Fibroblast of lung (primary cell): ENCODE data around the gene TIMM13. TPM values are rescaled to one million over a fixed set of nuclear protein-coding genes. Genes with fewer than 3 reads are reported as not detected.

Source experiments
- DNase-seq, 2 donors: peaks; one replicate each; pipeline versions ENCODE4 v3.0.0 to v3.0.0-alpha.2; 2010; ENCODE audit warnings: low read depth in 2 of 2
- H2AFZ ChIP-seq: 2 replicates; pipeline ENCODE4 v1.5.1; 2012; ENCODE audit warnings: low read length, control low read depth, inconsistent platforms
- H3K27ac ChIP-seq: 2 replicates; pipeline ENCODE4 v1.5.1; 2011; ENCODE audit warnings: low read length, control low read depth; ENCODE audit not compliant: insufficient read depth
- H3K27me3 ChIP-seq: 2 replicates; pipeline ENCODE4 v1.5.1; 2011; ENCODE audit warnings: mild to moderate bottlenecking, low read length; ENCODE audit not compliant: control insufficient read depth, insufficient read depth
- H3K36me3 ChIP-seq: 2 replicates; pipeline ENCODE4 v1.5.1; 2011; ENCODE audit warnings: low read length; ENCODE audit not compliant: control insufficient read depth, insufficient read depth
- H3K4me1 ChIP-seq: 2 replicates; pipeline ENCODE4 v1.5.1; 2011; ENCODE audit warnings: low read length; ENCODE audit not compliant: control insufficient read depth, insufficient read depth; ENCODE audit errors: extremely low read depth
- H3K4me2 ChIP-seq: 2 replicates; pipeline ENCODE4 v1.5.1; 2011; ENCODE audit warnings: low read length, control low read depth; ENCODE audit not compliant: insufficient read depth; ENCODE audit errors: extremely low read depth
- H3K4me3 ChIP-seq, 4 experiments: fragments of 200-600 bp in 1 of 4; sonication (generic) in 1 of 4; replicated peaks in 1 of 4; 2 replicates each; pipeline ENCODE4 v1.5.1; 2011 to 2016; ENCODE audit warnings: low read length in 4 of 4, low read depth in 3 of 4, mild to moderate bottlenecking in 3 of 4, control low read depth in 2 of 4, inconsistent platforms in 1 of 4, mixed read lengths in 1 of 4; ENCODE audit not compliant: insufficient read depth in 1 of 4; ENCODE audit errors: control extremely low read depth in 1 of 4
- H3K79me2 ChIP-seq: 2 replicates; pipeline ENCODE4 v1.5.1; 2012; ENCODE audit warnings: mild to moderate bottlenecking, low read length, inconsistent platforms; ENCODE audit not compliant: control insufficient read depth, insufficient read depth
- H3K9ac ChIP-seq: 2 replicates; pipeline ENCODE4 v1.5.1; 2011; ENCODE audit warnings: mild to moderate bottlenecking, low read length, control low read depth; ENCODE audit not compliant: insufficient read depth
- H3K9me3 ChIP-seq: 2 replicates; pipeline ENCODE4 v1.5.1; 2012; ENCODE audit warnings: low read depth, low read length; ENCODE audit not compliant: control insufficient read depth, insufficient read depth
- H4K20me1 ChIP-seq: 2 replicates; pipeline ENCODE4 v1.5.1; 2011; ENCODE audit warnings: low read length; ENCODE audit not compliant: control insufficient read depth, insufficient read depth; ENCODE audit errors: extremely low read depth
- EZH2 ChIP-seq: IDR thresholded peaks from 2 replicates; pipeline ENCODE4 v1.5.1; 2012; ENCODE audit warnings: low read length, control low read depth, mild to moderate bottlenecking; ENCODE audit errors: missing control alignments
- polyA plus RNA-seq, 2 donors: library from polyadenylated mRNA; depleted of rRNA in 1 of 2; stranded (reverse) in 1 of 2; unstranded in 1 of 2; fragments of >200 nt; gene quantifications; 2 replicates each; pipeline ENCODE4 v1.2.1, GENCODE V29; 2011 to 2012; ENCODE audit warnings: missing spikeins in 1 of 2
- total RNA-seq: library from RNA; depleted of rRNA; stranded (reverse); fragments of >200 nt; gene quantifications from 2 replicates; pipeline ENCODE4 v1.2.1, GENCODE V29; 2014
- TF ChIP-seq, protein P1 (sequence below), 2 donors: IDR thresholded peaks in 1 of 2; conservative IDR thresholded peaks in 1 of 2; 1 replicate in 1 of 2; 2 replicates in 1 of 2; pipeline ENCODE4 v1.5.1; 2011 to 2012; ENCODE audit warnings: low read length in 2 of 2, control low read depth in 1 of 2, inconsistent platforms in 1 of 2, low read depth in 1 of 2, mild to moderate bottlenecking in 1 of 2

TIMM13 gene
- total and polyA plus RNA-seq, 2 donors (not counting 1 experiment from before 2014, with no cell fraction given) = 14.1 to 27.6 TPM

DNA sequence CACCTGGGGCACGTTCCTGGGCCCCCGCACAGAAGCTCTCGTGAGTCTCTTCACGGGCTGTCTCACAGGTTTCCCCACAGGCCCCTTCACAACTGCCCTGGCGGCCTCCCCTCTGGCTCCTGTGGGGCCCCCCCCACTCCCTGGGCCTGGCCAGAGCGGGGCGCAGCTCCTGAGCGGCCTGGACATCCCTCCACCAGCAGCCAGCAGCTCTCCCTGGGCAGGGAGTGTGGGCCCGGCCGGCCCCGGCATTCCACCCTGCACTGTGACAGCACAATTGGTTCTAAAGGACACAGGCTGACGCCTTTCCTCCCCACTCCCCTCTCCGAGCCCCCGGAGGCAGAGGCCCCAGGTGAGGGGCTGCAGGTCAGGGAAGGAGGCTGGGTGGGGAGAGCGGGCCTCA, 9.5 kb upstream of the TIMM13 start:
- H3K4me1 ChIP-seq = no peaks in the 10 kb centered on the region
- H3K27me3 ChIP-seq = no peaks in the 10 kb centered on the region
- H2AFZ ChIP-seq = no peak overlapping the region
- no peak overlapping the region for H3K9ac ChIP-seq
- no peak for DNase-seq
- no peak for TF ChIP-seq EZH2
- TF ChIP-seq, protein P1, sequence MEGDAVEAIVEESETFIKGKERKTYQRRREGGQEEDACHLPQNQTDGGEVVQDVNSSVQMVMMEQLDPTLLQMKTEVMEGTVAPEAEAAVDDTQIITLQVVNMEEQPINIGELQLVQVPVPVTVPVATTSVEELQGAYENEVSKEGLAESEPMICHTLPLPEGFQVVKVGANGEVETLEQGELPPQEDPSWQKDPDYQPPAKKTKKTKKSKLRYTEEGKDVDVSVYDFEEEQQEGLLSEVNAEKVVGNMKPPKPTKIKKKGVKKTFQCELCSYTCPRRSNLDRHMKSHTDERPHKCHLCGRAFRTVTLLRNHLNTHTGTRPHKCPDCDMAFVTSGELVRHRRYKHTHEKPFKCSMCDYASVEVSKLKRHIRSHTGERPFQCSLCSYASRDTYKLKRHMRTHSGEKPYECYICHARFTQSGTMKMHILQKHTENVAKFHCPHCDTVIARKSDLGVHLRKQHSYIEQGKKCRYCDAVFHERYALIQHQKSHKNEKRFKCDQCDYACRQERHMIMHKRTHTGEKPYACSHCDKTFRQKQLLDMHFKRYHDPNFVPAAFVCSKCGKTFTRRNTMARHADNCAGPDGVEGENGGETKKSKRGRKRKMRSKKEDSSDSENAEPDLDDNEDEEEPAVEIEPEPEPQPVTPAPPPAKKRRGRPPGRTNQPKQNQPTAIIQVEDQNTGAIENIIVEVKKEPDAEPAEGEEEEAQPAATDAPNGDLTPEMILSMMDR (conservative IDR thresholded peaks at IDR 0.05 in 1 of 2, IDR thresholded peaks at IDR 0.05 in 1 of 2; ENCODE audit: low read depth in 1 of 2, low read length in 2 of 2) = no peak
- no peaks in the 10 kb centered on the region for H4K20me1 ChIP-seq
- H3K9me3 ChIP-seq = no peaks in the 10 kb centered on the region
- no peak overlapping the region for H3K27ac ChIP-seq
- H3K4me2 ChIP-seq = no peak overlapping the region
- no peak overlapping the region for H3K4me3 ChIP-seq
- H3K36me3 ChIP-seq = peaks cover 32% of the 10 kb centered on the region
- H3K79me2 ChIP-seq = peaks cover 20% of the 10 kb centered on the region

DNA sequence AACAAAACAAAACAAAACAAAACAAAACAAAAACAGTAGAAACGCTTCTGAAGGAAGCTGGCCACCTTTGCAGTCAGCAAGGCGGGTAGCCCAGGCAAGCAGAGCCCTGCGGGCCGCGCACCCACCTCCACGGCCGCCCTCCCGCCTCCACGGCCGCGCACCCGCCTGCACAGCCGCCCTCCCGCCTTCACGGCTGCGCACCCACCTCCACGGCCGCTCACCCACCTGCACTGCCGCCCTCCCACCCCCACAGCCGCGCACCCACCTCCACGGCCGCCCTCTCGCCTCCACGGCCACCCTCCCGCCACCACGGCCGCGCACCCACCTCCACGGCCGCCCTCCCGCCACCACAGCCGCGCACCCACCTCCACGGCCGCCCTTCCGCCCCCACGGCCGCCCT, 9.0 kb upstream of the TIMM13 start:
- Histone ChIP-seq H3K36me3 (peaks cover 34% of the 10 kb centered on the region), H3K4me1 (no peaks in the 10 kb centered on the region), H3K4me2 (no peak overlapping the region), H3K4me3 (no peak overlapping the region), H3K9me3 (no peaks in the 10 kb centered on the region), H3K27me3 (no peaks in the 10 kb centered on the region), H3K79me2 (peaks cover 15% of the 10 kb centered on the region), H2AFZ (no peak overlapping the region), H3K9ac (no peak overlapping the region), H3K27ac (no peak overlapping the region), H4K20me1 (no peaks in the 10 kb centered on the region)
- DNase-seq = no peak
- TF ChIP-seq, protein P1 (conservative IDR thresholded peaks at IDR 0.05 in 1 of 2, IDR thresholded peaks at IDR 0.05 in 1 of 2; ENCODE audit: low read depth in 1 of 2, low read length in 2 of 2) = no peak
- TF ChIP-seq EZH2 = no peak

DNA sequence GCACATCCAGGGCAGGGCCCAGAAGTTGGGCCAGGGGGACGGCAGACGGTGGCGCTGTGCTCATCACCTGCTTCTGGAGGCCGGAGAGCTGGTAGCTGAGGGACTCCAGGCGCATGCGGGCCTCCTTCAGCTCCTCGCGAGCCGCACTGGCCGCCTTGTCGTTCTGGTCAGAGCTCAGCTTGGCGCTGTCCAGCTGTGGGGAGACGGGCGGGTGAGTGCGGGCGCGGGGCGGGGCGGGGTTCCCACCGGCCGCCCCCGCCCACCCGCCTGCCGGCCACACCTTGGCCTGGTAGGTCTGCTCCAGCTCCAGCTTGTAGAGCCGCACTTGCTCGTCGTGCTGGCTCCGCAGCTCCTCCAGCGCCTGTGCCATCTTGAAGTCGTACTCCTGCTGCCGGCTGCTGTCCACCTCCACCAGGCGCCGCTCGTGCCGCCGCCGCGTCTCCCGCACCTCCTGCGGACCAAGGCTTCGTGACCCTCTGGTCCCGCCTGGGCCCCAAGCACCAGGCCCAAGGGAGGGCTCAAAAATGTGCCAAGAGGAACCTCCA, 7.4 kb upstream of the TIMM13 start:
- Histone ChIP-seq H3K27ac (no peak overlapping the region), H3K79me2 (peaks cover 4% of the 10 kb centered on the region), H3K27me3 (no peaks in the 10 kb centered on the region), H3K36me3 (peaks cover 38% of the 10 kb centered on the region), H4K20me1 (no peaks in the 10 kb centered on the region), H3K4me1 (no peaks in the 10 kb centered on the region), H3K4me2 (no peak overlapping the region), H2AFZ (no peak overlapping the region), H3K9ac (no peak overlapping the region), H3K9me3 (no peaks in the 10 kb centered on the region), H3K4me3 (no peak overlapping the region)
- no peak for TF ChIP-seq EZH2
- TF ChIP-seq, protein P1 (conservative IDR thresholded peaks at IDR 0.05 in 1 of 2, IDR thresholded peaks at IDR 0.05 in 1 of 2; ENCODE audit: low read depth in 1 of 2, low read length in 2 of 2) = no peak
- no peak for DNase-seq
